Forelimb muscle (tissue), 1 donor: ENCODE data around the gene GLP2R. TPM values are rescaled to one million over a fixed set of nuclear protein-coding genes. Genes with fewer than 3 reads are reported as not detected.
"Not testable (repeated sequence)": the region's sequence is repeated elsewhere in the genome, so short reads cannot be mapped to it uniquely, and the experiment has no call there.

ENCODE experiments used
- DNase-seq: peaks from one replicate; pipeline ENCODE4 v3.0.0-alpha.2; 2013; ENCODE audit warnings: low read depth
- polyA plus RNA-seq: library from polyadenylated mRNA; unstranded; fragments of 120-200 nt; gene quantifications from one replicate; pipeline ENCODE4 v1.2.1, GENCODE V29; 2013; ENCODE audit not compliant: insufficient read length

The GLP2R gene
- polyA plus RNA-seq, 1 donor: not detected

DNA sequence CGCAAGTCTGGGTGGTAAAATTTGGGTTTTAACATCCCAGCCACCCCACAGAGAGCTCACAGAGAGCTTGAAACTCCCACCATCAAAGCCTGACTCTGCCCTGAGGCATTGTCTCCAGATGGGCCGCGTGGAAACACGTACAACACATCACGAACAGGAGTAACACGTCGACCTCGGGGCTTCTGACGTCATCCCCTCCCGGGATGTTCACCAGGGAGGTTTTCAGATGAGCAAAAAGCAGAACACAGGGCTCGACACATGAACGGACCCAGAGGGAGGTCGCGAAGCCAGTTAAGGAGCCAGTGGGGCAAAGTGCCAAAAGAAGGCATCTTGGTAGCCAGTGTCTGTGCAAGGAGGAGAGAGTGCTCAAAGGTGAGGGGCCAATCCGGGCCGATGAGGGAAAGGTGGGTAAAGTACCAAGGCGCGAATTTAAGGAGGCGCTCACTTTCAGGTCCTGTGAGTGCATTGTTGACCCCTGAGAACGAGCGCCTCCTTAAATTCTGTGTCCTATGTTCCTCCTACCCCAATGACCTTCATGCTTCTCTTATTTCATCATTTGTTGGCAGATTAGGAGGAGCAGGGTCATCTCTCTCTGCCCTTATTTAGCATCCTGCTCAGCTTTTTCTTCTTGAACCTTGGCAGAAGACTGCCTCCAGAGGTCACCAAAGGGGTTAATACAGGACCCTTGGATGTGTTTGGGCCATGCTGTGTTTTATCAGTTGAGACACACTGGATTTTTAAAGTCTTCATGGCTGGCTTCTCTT, 73.7 kb downstream of the GLP2R start:
- DNase-seq: no peak

DNA sequence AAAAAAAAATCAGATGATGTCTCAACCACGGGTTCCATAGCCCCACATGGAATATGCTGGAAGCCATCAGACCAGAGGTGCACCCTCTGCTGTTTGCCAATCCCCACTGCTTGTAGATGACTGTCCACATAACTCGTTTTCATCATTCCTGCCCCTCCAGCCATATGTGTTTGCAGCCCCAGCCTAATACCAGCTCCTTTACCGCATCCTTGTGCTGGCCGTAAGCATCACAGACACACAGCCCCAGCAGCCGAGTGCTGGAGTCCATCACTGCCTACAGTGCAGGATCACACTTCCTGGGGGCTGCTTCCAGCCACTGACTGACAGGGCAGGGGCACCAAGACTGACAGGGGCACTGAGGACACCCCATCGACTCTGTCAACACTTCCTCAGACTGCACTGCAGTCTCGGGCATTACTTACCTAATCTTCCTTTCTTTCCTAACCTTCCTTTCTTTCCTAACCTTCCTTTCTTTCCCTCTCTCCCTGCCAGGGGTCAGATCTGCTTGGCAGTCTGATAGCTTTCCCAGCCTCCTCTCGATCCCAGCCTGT, 74.4 kb downstream of the GLP2R start:
- no peak for DNase-seq

- peak; percentile 52 for DNase-seq
These were observed 75.1 kb downstream of the GLP2R start for GRCh38 chr17:9900784-9901183.

GRCh38 chr17:9902120-9902519, 76.4 kb downstream of the GLP2R start:
- no peak for DNase-seq

DNA sequence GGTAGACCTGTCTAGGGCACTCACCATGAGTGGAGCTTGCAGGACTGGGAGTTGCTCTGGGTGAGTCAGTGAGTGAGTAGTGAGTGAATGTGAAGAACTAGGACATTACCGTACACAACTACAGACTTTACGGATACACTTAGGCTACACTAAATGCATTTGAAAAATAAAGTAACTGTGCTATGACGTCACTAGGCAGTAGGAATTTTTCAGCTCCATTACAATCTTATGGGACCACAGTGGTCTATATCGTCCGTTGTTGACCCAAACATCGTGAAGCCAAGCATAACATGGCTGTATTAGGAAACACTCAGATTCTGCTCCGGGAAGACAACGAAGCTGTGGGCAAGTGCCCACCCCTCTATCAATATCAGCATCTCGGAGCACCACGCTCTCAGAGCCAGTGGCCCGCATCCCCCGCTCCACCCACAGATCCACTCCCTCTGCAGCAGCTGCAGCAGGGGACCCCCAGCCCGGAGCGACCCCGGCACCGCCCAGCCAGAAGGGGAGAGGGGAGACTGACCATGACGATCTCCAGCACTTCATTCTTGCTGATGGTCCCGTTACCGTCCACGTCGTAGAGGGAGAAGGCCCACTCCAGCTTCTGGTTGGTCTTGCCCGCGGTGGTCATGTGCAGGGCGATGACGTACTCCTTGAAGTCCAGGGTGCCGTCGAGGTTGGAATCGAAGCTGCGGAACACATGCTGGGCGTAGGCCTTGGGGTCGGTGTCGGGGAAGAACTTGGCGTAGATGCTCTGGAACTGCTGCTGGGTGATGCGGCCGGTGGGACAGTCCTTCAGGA, 78.8 kb downstream of the GLP2R start:
- DNase-seq: no peak

- DNase-seq: no peak
These were observed 79.3 kb downstream of the GLP2R start, which contains the start of gene RCVRN for GRCh38 chr17:9905078-9905415. TSS of gene RCVRN (minus strand) at chr17:9905271. CDS start at chr17:9905180, 91 bp downstream.

- no peak for DNase-seq
These were observed 80.2 kb downstream of the GLP2R start for GRCh38 chr17:9905902-9906301.

DNA sequence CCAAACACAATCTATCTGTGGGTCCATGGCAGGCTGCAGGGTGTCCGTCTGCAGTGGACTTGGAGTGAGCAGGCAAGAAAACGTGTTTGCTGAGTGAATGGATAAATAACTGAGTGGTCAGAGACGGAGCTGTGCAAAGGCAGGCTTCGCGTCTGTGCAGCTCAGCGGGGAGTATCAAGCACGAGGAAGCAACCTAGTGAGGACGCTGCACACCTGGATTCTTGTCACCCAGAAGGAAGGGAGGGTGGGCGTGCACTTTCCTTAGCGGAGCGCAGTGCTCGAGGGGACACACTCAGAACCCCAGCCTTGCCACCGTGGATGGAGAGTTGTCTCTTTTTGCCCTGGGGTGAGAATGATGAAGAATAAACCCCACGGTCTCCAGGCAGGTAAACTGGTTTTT, 80.9 kb downstream of the GLP2R start:
- DNase-seq: no peak

GRCh38 chr17:9907131-9907530, 81.4 kb downstream of the GLP2R start:
- no peak for DNase-seq

- no peak for DNase-seq
These were observed 82.3 kb downstream of the GLP2R start for GRCh38 chr17:9907883-9908648.

DNA sequence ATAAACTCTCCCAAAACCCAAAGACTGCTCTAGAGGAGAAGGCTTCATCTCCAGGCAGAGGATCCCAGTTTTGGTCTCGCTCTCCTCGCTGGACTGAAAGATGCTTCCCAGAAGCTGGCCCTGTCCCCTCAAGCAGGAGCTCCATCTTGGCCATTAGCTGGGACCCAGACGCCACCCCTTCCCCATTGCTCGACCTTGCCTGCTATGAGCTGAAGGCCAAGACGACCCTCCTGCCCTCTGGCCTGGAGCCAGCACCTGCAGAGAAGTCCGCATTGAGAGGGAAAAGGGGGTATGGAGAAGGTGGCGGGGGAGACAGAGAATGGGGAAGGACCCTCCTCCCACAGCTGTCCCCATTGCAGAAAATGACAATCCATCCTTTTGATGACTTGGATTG, 82.9 kb downstream of the GLP2R start:
- no peak for DNase-seq

- no peak for DNase-seq
These were observed 85.4 kb downstream of the GLP2R start for GRCh38 chr17:9911089-9911488.

- no peak for DNase-seq
These were observed 86.7 kb downstream of the GLP2R start for GRCh38 chr17:9912121-9913099.

GRCh38 chr17:9913476-9913875, 87.8 kb downstream of the GLP2R start:
- no peak for DNase-seq

- DNase-seq: no peak
These were observed 90.4 kb downstream of the GLP2R start for GRCh38 chr17:9916108-9916507.

GRCh38 chr17:9917131-9917530, 91.4 kb downstream of the GLP2R start:
- no peak for DNase-seq

GRCh38 chr17:9917801-9918200, 92.1 kb downstream of the GLP2R start:
- no peak for DNase-seq

GRCh38 chr17:9918352-9918751, 92.6 kb downstream of the GLP2R start:
- DNase-seq: no peak

DNA sequence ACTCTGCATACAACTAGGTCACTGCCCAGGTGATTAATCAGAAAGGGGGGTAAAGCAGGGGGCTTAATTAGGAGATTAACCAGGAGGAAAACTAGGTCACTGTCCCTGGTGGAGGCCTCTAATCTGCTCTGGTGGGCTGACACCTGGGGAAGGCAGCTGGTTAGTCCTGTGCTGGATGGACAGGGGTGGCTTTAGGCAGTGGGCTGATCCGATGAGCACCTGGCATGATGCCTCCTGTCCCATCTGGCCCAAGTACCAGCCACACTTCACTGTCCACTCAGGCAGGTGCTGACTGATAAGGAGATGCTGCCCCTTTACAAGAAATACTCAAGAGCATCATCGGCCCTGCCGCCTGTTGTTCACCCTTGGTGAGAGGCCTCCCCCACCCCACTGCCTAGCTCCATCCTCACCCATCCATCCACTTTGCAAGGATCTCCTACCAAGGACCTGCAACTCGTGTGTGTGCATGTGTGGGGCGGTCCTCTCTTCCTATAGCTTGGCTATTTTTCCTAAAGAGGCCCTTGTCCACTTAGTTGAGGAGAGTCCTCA, 93.2 kb downstream of the GLP2R start:
- DNase-seq: no peak

DNA sequence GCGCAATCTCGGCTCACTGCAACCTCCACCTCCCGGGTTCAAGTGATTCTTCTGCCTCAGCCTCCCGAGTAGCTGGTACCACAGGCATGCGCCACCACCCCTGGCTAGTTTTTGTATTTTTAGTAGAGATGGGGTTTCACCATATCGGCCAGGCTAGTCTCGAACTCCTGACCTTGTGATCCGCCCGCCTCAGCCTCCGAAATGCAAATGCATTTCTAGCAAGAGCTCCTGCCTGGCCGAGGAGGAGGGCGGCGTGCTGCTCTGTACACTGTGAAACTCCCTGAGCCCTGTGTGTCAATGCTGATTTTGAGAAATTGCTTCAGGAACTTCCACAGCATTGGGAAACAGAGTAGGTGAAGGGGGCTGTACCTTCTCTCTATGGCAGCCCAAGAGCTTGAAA, 95.5 kb downstream of the GLP2R start:
- DNase-seq: not testable (repeated sequence)
